GM19351 (cell line): ENCODE measurements around the gene TGFBR3L.

Experiments used
- ATAC-seq: cut with Tn5 transposase; IDR thresholded peaks from one replicate; pipeline ENCODE4 v1.9.1; 2021; ENCODE audit warnings: mild to moderate bottlenecking, moderate library complexity; ENCODE audit not compliant: unreplicated experiment

TGFBR3L gene

GRCh38 chr19:7914598-7915045 lies at the start of gene TGFBR3L:
Gene TGFBR3L, plus strand, starts transcription at chr19:7914830.
- no peak for ATAC-seq

- no peak for ATAC-seq
Observed at GRCh38 chr19:7865262-7865911, 49.2 kb upstream of the TGFBR3L start.

- ATAC-seq, result no peak
Observed at GRCh38 chr19:7866399-7867091, 48.1 kb upstream of the TGFBR3L start.

- no peak for ATAC-seq
Observed at GRCh38 chr19:7867092-7867844, 47.4 kb upstream of the TGFBR3L start.

- ATAC-seq, result no peak
Observed at GRCh38 chr19:7868326-7868670, 46.3 kb upstream of the TGFBR3L start.

GRCh38 chr19:7868671-7869452 lies 45.8 kb upstream of the TGFBR3L start:
- ATAC-seq, result peak; percentile 58

- peak; percentile 42 for ATAC-seq
Observed at GRCh38 chr19:7869453-7869909, 45.1 kb upstream of the TGFBR3L start.

GRCh38 chr19:7869910-7870511 lies 44.6 kb upstream of the TGFBR3L start:
- ATAC-seq, result no peak

- ATAC-seq, result no peak
Observed at GRCh38 chr19:7870571-7871436, 43.8 kb upstream of the TGFBR3L start.

GRCh38 chr19:7871437-7872305 lies 43.0 kb upstream of the TGFBR3L start:
- no peak for ATAC-seq

GRCh38 chr19:7872306-7873204 lies 42.1 kb upstream of the TGFBR3L start:
- no peak for ATAC-seq

- ATAC-seq, result no peak
Observed at GRCh38 chr19:7873304-7874075, 41.1 kb upstream of the TGFBR3L start.

- no peak for ATAC-seq
Observed at GRCh38 chr19:7874076-7874896, 40.3 kb upstream of the TGFBR3L start, which contains the start of gene PRR36. Gene PRR36, minus strand, starts transcription at chr19:7874390. Its CDS starts 701 bp downstream, at chr19:7873689.

- no peak for ATAC-seq
Observed at GRCh38 chr19:7874897-7875273, 39.7 kb upstream of the TGFBR3L start.

GRCh38 chr19:7877249-7877836 lies 37.3 kb upstream of the TGFBR3L start:
- ATAC-seq, result no peak
